ENCODE measurements around the gene CHAD.

GRCh38 chr17:50465635-50466034, 3.0 kb downstream of the CHAD start:
- no peak for TF ChIP-seq POLR2A (IDR thresholded peaks at IDR 0.05)
- no peak for TF ChIP-seq CTCF (IDR thresholded peaks at IDR 0.05)

All from sigmoid colon (tissue), 3 donors.